Panc1 (cell line): ENCODE results near the gene STRIP1. TPM values are rescaled to one million over a fixed set of nuclear protein-coding genes. Genes with fewer than 3 reads are reported as not detected.

Source experiments
- ATAC-seq: fragments of 200-7000 bp; cut with Tn5 transposase; 2 replicates; pipeline ENCODE4 v1.9.1; 2020; ENCODE audit warnings: mild to moderate bottlenecking, moderate library complexity
- BruUV-seq: library from RNA; stranded (reverse); fragments of 400-500 nt; replicated peaks from 2 replicates; lab custom pipeline; 2021; lab: Mats Ljungman, UMichigan
- CTCF ChIA-PET: fragments of 300-600 bp; sonication (Branson Sonifier 250); formaldehyde crosslinking; loops from one replicate; lab custom pipeline; 2022; ENCODE audit warnings: antibody characterized with exemption; lab: Charles Lee
- POLR2A ChIA-PET: fragments of 300-600 bp; sonication (Branson Sonifier 250); formaldehyde crosslinking; loops from one replicate; lab custom pipeline; 2022; ENCODE audit warnings: antibody characterized with exemption; lab: Charles Lee
- DNase-seq: peaks from one replicate; pipeline ENCODE4 v3.0.0-alpha.2; 2010; ENCODE audit warnings: low read depth, low spot score
- H3K27ac ChIP-seq: 2 replicates; pipeline ENCODE4 v1.5.1; 2011; ENCODE audit warnings: mild to moderate bottlenecking, low read length, inconsistent platforms
- H3K27me3 ChIP-seq: fragments of 200-500 bp; sonication (Bioruptor generic); 2 replicates; pipeline ENCODE4 v1.6.0; 2014; ENCODE audit warnings: low read length, inconsistent platforms; ENCODE audit not compliant: control insufficient read depth, insufficient read depth
- H3K36me3 ChIP-seq: fragments of 200-500 bp; sonication (Bioruptor generic); 2 replicates; pipeline ENCODE4 v1.5.1; 2014; ENCODE audit warnings: inconsistent platforms, mild to moderate bottlenecking, low read length, moderate library complexity; ENCODE audit not compliant: control insufficient read depth, insufficient read depth
- H3K4me1 ChIP-seq: 2 replicates; pipeline ENCODE4 v1.5.1; 2011; ENCODE audit warnings: inconsistent platforms, mild to moderate bottlenecking, low read length, moderate library complexity; ENCODE audit not compliant: control insufficient read depth, insufficient read depth
- H3K4me3 ChIP-seq, 2 experiments: 2 replicates each; pipeline ENCODE4 v1.5.1; 2011 to 2012; ENCODE audit warnings: low read depth in 2 of 2, low read length in 2 of 2, mild to moderate bottlenecking in 2 of 2, inconsistent platforms in 1 of 2, moderate library complexity in 1 of 2
- H3K9me3 ChIP-seq: fragments of 200-500 bp; sonication (Bioruptor generic); 2 replicates; pipeline ENCODE4 v1.5.1; 2014; ENCODE audit warnings: low read depth, mild to moderate bottlenecking, inconsistent platforms, low read length, moderate library complexity; ENCODE audit not compliant: control insufficient read depth, insufficient read depth
- CTCF ChIP-seq: fragments of 450-650 bp; IDR thresholded peaks from 2 replicates; pipeline ENCODE4 v1.5.1; 2017; ENCODE audit warnings: mild to moderate bottlenecking
- POLR2AphosphoS5 ChIP-seq: IDR thresholded peaks from 2 replicates; pipeline ENCODE4 v1.6.1; 2012; ENCODE audit warnings: mild to moderate bottlenecking, low read depth, low read length, moderate library complexity
- REST ChIP-seq, 2 experiments: IDR thresholded peaks; 2 replicates each; pipeline ENCODE4 v1.6.1; 2011 to 2012; ENCODE audit warnings: low read depth in 2 of 2, control low read depth in 1 of 2, low read length in 1 of 2, mild to moderate bottlenecking in 1 of 2, moderate library complexity in 1 of 2; ENCODE audit not compliant: insufficient read depth in 1 of 2
- SIN3A ChIP-seq: IDR thresholded peaks from 2 replicates; pipeline ENCODE4 v1.6.1; 2012; ENCODE audit warnings: low read depth, mild to moderate bottlenecking, low read length, moderate library complexity, borderline replicate concordance; ENCODE audit not compliant: insufficient read depth
- TCF7L2 ChIP-seq: IDR thresholded peaks from 2 replicates; pipeline ENCODE4 v1.6.1; 2011; ENCODE audit warnings: mild to moderate bottlenecking, low read depth, low read length, inconsistent platforms
- in situ Hi-C: cut with HindIII; loops from 2 replicates; pipeline ENCODE4 v1.10.0; 2016; ENCODE audit warnings: low sequenced_read_pairs, low pct_unique_long_range_greater_than_20kb
- intact Hi-C: fragments of 100-400 bp; cut with micrococcal nuclease; formaldehyde crosslinking; loops from one replicate; pipeline ENCODE4 v1.10.0; 2022; ENCODE audit not compliant: unreplicated experiment
- total RNA-seq: library from RNA; stranded (reverse); gene quantifications from one replicate; pipeline ENCODE4 v1.2.1, GENCODE V29; 2021; ENCODE audit not compliant: unreplicated experiment

STRIP1 gene
- total RNA-seq, 1 experiment from 2014 or later, result 26.1 TPM

- in situ Hi-C loops (no loop called here), intact Hi-C loops (no loop called here)
- H3K27ac ChIP-seq, result peak overlapping the region; percentile 44; the same call in 1 of the 2 replicates
- H3K36me3 ChIP-seq, result no peaks in the 10 kb centered on the region; the same call in 1 of the 2 replicates
- H3K4me1 ChIP-seq, result peaks cover 77% of the 10 kb centered on the region
- ATAC-seq (no peak), DNase-seq (no peak)
- ChIA-PET POLR2A (no interaction called here), CTCF (no interaction called here)
- no peaks in the 10 kb centered on the region for H3K9me3 ChIP-seq
- TF ChIP-seq REST (IDR thresholded peaks at IDR 0.05; ENCODE audit: insufficient read depth in 1 of 2, low read depth in 2 of 2, low read length in 1 of 2) (no peak), SIN3A (no peak), CTCF (no peak), TCF7L2 (no peak), POLR2AphosphoS5 (no peak)
- no peaks in the 10 kb centered on the region for H3K27me3 ChIP-seq
- no TSS peak for BruUV-seq
- H3K4me3 ChIP-seq, result no peak overlapping the region
Observed at GRCh38 chr1:110002695-110003094, 31.7 kb upstream of the STRIP1 start.

GRCh38 chr1:110003747-110004428 lies 30.5 kb upstream of the STRIP1 start:
- DNase-seq (no peak), ATAC-seq (peak; percentile 87)
- POLR2A ChIA-PET, result interaction anchor here (0.5 kb wide), 1 partner anchor 921 kb away, joined by 3 read pairs; no protein-coding TSS in a partner anchor
- no peaks in the 10 kb centered on the region for H3K9me3 ChIP-seq
- peak overlapping the region in 1 of 2 experiments; percentile 22; a peak in 1 of 4 replicates for H3K4me3 ChIP-seq
- intact Hi-C loops, result no loop called here
- peak overlapping the region; percentile 36 for H3K27ac ChIP-seq
- no TSS peak for BruUV-seq
- no peaks in the 10 kb centered on the region for H3K27me3 ChIP-seq
- in situ Hi-C loops, result no loop called here
- TF ChIP-seq REST (IDR thresholded peaks at IDR 0.05; ENCODE audit: insufficient read depth in 1 of 2, low read depth in 2 of 2, low read length in 1 of 2) (no peak), SIN3A (no peak), TCF7L2 (no peak), POLR2AphosphoS5 (no peak), CTCF (no peak)
- peaks cover 3% of the 10 kb centered on the region for H3K36me3 ChIP-seq
- CTCF ChIA-PET, result interaction anchor here (0.5 kb wide), 1 partner anchor 920 kb away, joined by 3 read pairs; no protein-coding TSS in a partner anchor
- peaks cover 75% of the 10 kb centered on the region for H3K4me1 ChIP-seq
